Bone marrow (tissue), 2 donors: ENCODE data around the gene TSSC4.

Experiments used
- DNase-seq, 2 donors: peaks; one replicate each; lab custom pipeline; 2025; lab: John Stamatoyannopoulos, UW

Gene TSSC4

GRCh38 chr11:2447951-2448650 is 47.6 kb downstream of the TSSC4 start:
- no peak for DNase-seq

- no peak for DNase-seq
Measured at GRCh38 chr11:2448661-2449547, 48.4 kb downstream of the TSSC4 start.

GRCh38 chr11:2449548-2450320 is 49.2 kb downstream of the TSSC4 start:
- DNase-seq, result no peak

- no peak for DNase-seq
Measured at GRCh38 chr11:2450321-2451041, 49.9 kb downstream of the TSSC4 start.

- DNase-seq, result no peak
Measured at GRCh38 chr11:2451336-2451735, 50.8 kb downstream of the TSSC4 start.

- DNase-seq, result no peak
Measured at GRCh38 chr11:2451916-2452315, 51.4 kb downstream of the TSSC4 start.

GRCh38 chr11:2452321-2453012 is 51.9 kb downstream of the TSSC4 start:
- no peak for DNase-seq

GRCh38 chr11:2453436-2453835 is 52.9 kb downstream of the TSSC4 start:
- DNase-seq, result no peak
